G401.6 (cell line): ENCODE measurements around the gene TELO2.

Experiments
- FAIRE-seq: peaks from 2 replicates; lab custom pipeline; 2012; peaks lifted over from hg19 to GRCh38; lab: Jason Lieb, UNC

TELO2 gene

GRCh38 chr16:1559446-1559975, 66.4 kb downstream of the TELO2 start:
- no peak for FAIRE-seq
